A549 (cell line): ENCODE data around the gene IER2. TPM values are rescaled to one million over a fixed set of nuclear protein-coding genes. Genes with fewer than 3 reads are reported as not detected.

Experiments
- ATAC-seq, 2 experiments: fragments of 200-7000 bp in 1 of 2; fragments of >200 bp in 1 of 2; cut with Nextera tagmentation in 1 of 2; cut with Tn5 transposase in 1 of 2; 3 replicates each; pipeline versions ENCODE4 v1.8.0 to v1.9.1; 2018 to 2020; ENCODE audit warnings: mild to moderate bottlenecking in 1 of 2, moderate library complexity in 1 of 2
- CTCF ChIA-PET: fragments of 300-600 bp; sonication (Branson Sonifier 250); formaldehyde crosslinking; extraction: SDS; loops from one replicate; lab custom pipeline; 2021; ENCODE audit warnings: antibody characterized with exemption, inconsistent platforms; lab: Yijun Ruan, JAX
- POLR2A ChIA-PET: fragments of 350-600 bp; formaldehyde crosslinking; extraction: SDS; loops from one replicate; lab custom pipeline; 2021; ENCODE audit warnings: antibody characterized with exemption, inconsistent platforms; lab: Yijun Ruan, JAX
- DNase-seq, 2 experiments: peaks; one replicate each; pipeline versions ENCODE4 v3.0.0 to v3.0.0-alpha.2; 2011 to 2016; ENCODE audit warnings: low read depth in 1 of 2, low spot score in 1 of 2
- FAIRE-seq: peaks from 2 replicates; lab custom pipeline; 2011; peaks lifted over from hg19 to GRCh38; lab: Jason Lieb, UNC
- H3K27ac ChIP-seq, 2 experiments: fragments of >200 bp; sonication (Bioruptor Twin); formaldehyde crosslinking; 3 replicates each; pipeline ENCODE4 v1.5.1; 2016 to 2017
- H3K4me1 ChIP-seq: fragments of >200 bp; sonication (Bioruptor Twin); formaldehyde crosslinking; 3 replicates; pipeline ENCODE4 v1.6.1; 2016
- H3K4me2 ChIP-seq: fragments of >200 bp; sonication (Bioruptor Twin); formaldehyde crosslinking; 3 replicates; pipeline ENCODE4 v1.6.1; 2016
- H3K4me3 ChIP-seq: fragments of >200 bp; sonication (Bioruptor Twin); formaldehyde crosslinking; 3 replicates; pipeline ENCODE4 v1.5.1; 2016
- H3K9me3 ChIP-seq: fragments of >200 bp; sonication (Bioruptor Twin); formaldehyde crosslinking; 3 replicates; pipeline ENCODE4 v1.6.1; 2016
- ATOH8 ChIP-seq: fragments of 250-450 bp; sonication (Bioruptor Pico); IDR thresholded peaks from 2 replicates; pipeline ENCODE4 v1.5.0; 2020; ENCODE audit warnings: low read depth, mild to moderate bottlenecking, moderate library complexity
- BHLHE40 ChIP-seq: IDR thresholded peaks from 2 replicates; pipeline ENCODE4 v1.6.1; 2012; ENCODE audit warnings: low read depth, low read length, inconsistent platforms
- CEBPB ChIP-seq, 2 experiments: fragments of >200 bp in 1 of 2; sonication (Bioruptor Twin) in 1 of 2; formaldehyde crosslinking in 1 of 2; IDR thresholded peaks; 2 replicates each; pipeline ENCODE4 v1.6.1; 2012 to 2016
- CHD4 ChIP-seq: fragments of 200-600 bp; sonication (generic); IDR thresholded peaks from 2 replicates; pipeline ENCODE4 v1.6.1; 2016; ENCODE audit warnings: antibody characterized with exemption, mild to moderate bottlenecking, borderline replicate concordance
- EHF ChIP-seq: fragments of 250-450 bp; sonication (Bioruptor Pico); IDR thresholded peaks from 2 replicates; pipeline ENCODE4 v1.5.0; 2020; ENCODE audit warnings: mild to moderate bottlenecking
- EHMT2 ChIP-seq: fragments of 200-600 bp; sonication (generic); IDR thresholded peaks from 2 replicates; pipeline ENCODE4 v1.6.1; 2016; ENCODE audit warnings: antibody characterized with exemption, low read depth, mild to moderate bottlenecking, moderate library complexity
- ESRRA ChIP-seq: fragments of 150-350 bp; IDR thresholded peaks from 2 replicates; pipeline ENCODE4 v1.6.1; 2014; ENCODE audit warnings: mild to moderate bottlenecking, low read length, borderline replicate concordance
- HEYL ChIP-seq: fragments of 250-450 bp; sonication (Bioruptor Pico); IDR thresholded peaks from 2 replicates; pipeline ENCODE4 v1.8.0; 2021; ENCODE audit warnings: mild to moderate bottlenecking, moderate library complexity
- HMGXB4 ChIP-seq: fragments of 250-450 bp; sonication (Bioruptor Pico); IDR thresholded peaks from 2 replicates; pipeline ENCODE4 v1.5.0; 2021; ENCODE audit warnings: mild to moderate bottlenecking, moderate library complexity, borderline replicate concordance
- HOXA7 ChIP-seq: fragments of 250-450 bp; sonication (Bioruptor Pico); IDR thresholded peaks from 2 replicates; pipeline ENCODE4 v1.5.0; 2020; ENCODE audit warnings: mild to moderate bottlenecking, moderate library complexity
- HOXB13 ChIP-seq: fragments of 250-450 bp; sonication (Bioruptor Pico); IDR thresholded peaks from 2 replicates; pipeline ENCODE4 v1.5.0; 2020; ENCODE audit warnings: low read depth, mild to moderate bottlenecking, moderate library complexity
- HOXB5 ChIP-seq: fragments of 250-450 bp; sonication (Bioruptor Pico); IDR thresholded peaks from 2 replicates; pipeline ENCODE4 v1.5.0; 2020; ENCODE audit warnings: mild to moderate bottlenecking, moderate library complexity
- JUN ChIP-seq, 2 experiments: fragments of >200 bp; sonication (Bioruptor Twin); formaldehyde crosslinking; IDR thresholded peaks; 2 replicates in 1 of 2; 3 replicates in 1 of 2; pipeline ENCODE4 v1.6.1; 2016 to 2017
- JUNB ChIP-seq: fragments of >200 bp; sonication (Bioruptor Twin); formaldehyde crosslinking; IDR thresholded peaks from 2 replicates; pipeline ENCODE4 v1.6.1; 2016
- KDM1A ChIP-seq: fragments of 200-600 bp; sonication (generic); IDR thresholded peaks from 2 replicates; pipeline ENCODE4 v1.6.1; 2016; ENCODE audit warnings: low read depth, mild to moderate bottlenecking
- MAFK ChIP-seq: fragments of 450-650 bp; IDR thresholded peaks from 2 replicates; pipeline ENCODE4 v1.6.1; 2014; ENCODE audit not compliant: partially characterized antibody
- MAX ChIP-seq: IDR thresholded peaks from 2 replicates; pipeline ENCODE4 v1.6.1; 2012
- NFE2L2 ChIP-seq: fragments of 150-350 bp; conservative IDR thresholded peaks from 2 replicates; pipeline ENCODE4 v1.6.1; 2014; ENCODE audit warnings: low read length
- NPAS2 ChIP-seq: fragments of 250-450 bp; sonication (Bioruptor Pico); IDR thresholded peaks from 2 replicates; pipeline ENCODE4 v1.8.0; 2022; ENCODE audit warnings: mild to moderate bottlenecking, moderate library complexity, borderline replicate concordance
- NR3C1 ChIP-seq: fragments of >200 bp; sonication (Bioruptor Twin); formaldehyde crosslinking; IDR thresholded peaks from 3 replicates; pipeline ENCODE4 v1.6.1; 2017
- PBX3 ChIP-seq: IDR thresholded peaks from 2 replicates; pipeline ENCODE4 v1.6.1; 2012
- PHF8 ChIP-seq: fragments of 200-600 bp; sonication (generic); IDR thresholded peaks from 2 replicates; pipeline ENCODE4 v1.6.1; 2016; ENCODE audit warnings: low read depth, mild to moderate bottlenecking, antibody characterized with exemption, moderate library complexity, borderline replicate concordance
- POLR2AphosphoS2 ChIP-seq: conservative IDR thresholded peaks from 2 replicates; pipeline ENCODE4 v1.6.1; 2012; ENCODE audit warnings: low read length, improper control_type of control experiment, inconsistent platforms
- RARB ChIP-seq: fragments of 250-450 bp; sonication (Bioruptor Pico); IDR thresholded peaks from 2 replicates; pipeline ENCODE4 v1.8.0; 2021; ENCODE audit warnings: mild to moderate bottlenecking, moderate library complexity
- RCOR1 ChIP-seq: fragments of 150-350 bp; IDR thresholded peaks from 2 replicates; pipeline ENCODE4 v1.6.1; 2014; ENCODE audit warnings: antibody characterized with exemption, low read length, low read depth
- REST ChIP-seq: fragments of 200-600 bp; sonication (generic); IDR thresholded peaks from 2 replicates; pipeline ENCODE4 v1.6.1; 2016; ENCODE audit warnings: antibody characterized with exemption, mild to moderate bottlenecking, moderate library complexity
- RNF2 ChIP-seq: fragments of 200-600 bp; sonication (generic); IDR thresholded peaks from 2 replicates; pipeline ENCODE4 v1.6.1; 2016; ENCODE audit warnings: low read depth, mild to moderate bottlenecking, antibody characterized with exemption, moderate library complexity, borderline replicate concordance
- SREBF2 ChIP-seq: fragments of 450-650 bp; IDR thresholded peaks from 2 replicates; pipeline ENCODE4 v1.6.1; 2014; ENCODE audit warnings: mild to moderate bottlenecking, moderate library complexity
- TFCP2L1 ChIP-seq: fragments of 250-450 bp; sonication (Bioruptor Pico); IDR thresholded peaks from 2 replicates; pipeline ENCODE4 v1.5.0; 2021; ENCODE audit warnings: mild to moderate bottlenecking
- TP53 ChIP-seq: fragments of 250-450 bp; sonication (Bioruptor Pico); IDR thresholded peaks from 2 replicates; pipeline ENCODE4 v1.5.0; 2021; ENCODE audit warnings: mild to moderate bottlenecking, moderate library complexity
- ZC3H11A ChIP-seq: fragments of 450-650 bp; IDR thresholded peaks from 2 replicates; pipeline ENCODE4 v1.6.1; 2014; ENCODE audit warnings: antibody characterized with exemption, mild to moderate bottlenecking
- ZFP36 ChIP-seq: fragments of 450-650 bp; IDR thresholded peaks from 2 replicates; pipeline ENCODE4 v1.6.1; 2014; ENCODE audit warnings: borderline replicate concordance; ENCODE audit not compliant: partially characterized antibody
- ZSCAN20 ChIP-seq: fragments of 250-450 bp; sonication (Bioruptor Pico); IDR thresholded peaks from 2 replicates; pipeline ENCODE4 v1.8.0; 2022; ENCODE audit warnings: mild to moderate bottlenecking, moderate library complexity
- WGBS: methylation state at CpG from one replicate; pipeline ENCODE4 v1.1.6; 2017; ENCODE audit errors: missing lambda C conversion rate; 5-methylcytosine and 5-hydroxymethylcytosine counted together
- polyA minus RNA-seq: library from RNA; depleted of rRNA, polyadenylated mRNA; stranded (reverse); fragments of >200 nt; gene quantifications from 2 replicates; pipeline ENCODE4 v1.2.3, GENCODE V29; 2011; rRNA and poly(A)+ RNA removed
- polyA plus RNA-seq, 4 experiments: library from polyadenylated mRNA; depleted of rRNA in 3 of 4; stranded (reverse); fragments of >200 nt; fragmentation: RNase III in 1 of 4; extraction: RNeasy Plus Mini Kit Qiagen cat#74134 plus additional on column Dnase treatment in 1 of 4; gene quantifications; 2 replicates in 3 of 4; 3 replicates in 1 of 4; pipeline ENCODE4 v1.2.3, GENCODE V29; 2011 to 2017

IER2 gene
- polyA plus RNA-seq (2011; rRNA removed) (52.5 and 75.7 TPM in 2 replicates), polyA plus RNA-seq (2017; fragmentation: RNase III; extraction: RNeasy Plus Mini Kit Qiagen cat#74134 plus additional on column Dnase treatment) (35.9 to 39.9 TPM (median 36.7 TPM) in 3 replicates), polyA minus RNA-seq (16.9 and 26.4 TPM in 2 replicates)
- 137 and 174 TPM in 2 replicates for polyA plus RNA-seq (2012; cell fraction: cytosol; rRNA removed)
- polyA plus RNA-seq (2012; cell fraction: nucleus; rRNA removed): 300 and 360 TPM in 2 replicates

- H3K4me1 ChIP-seq: peaks cover 8% of the 10 kb centered on the region; the same call in 1 of the 3 replicates
- no peaks in the 10 kb centered on the region for H3K9me3 ChIP-seq
- ATAC-seq (peak; percentile 59 to 67), FAIRE-seq (no peak), DNase-seq (peak; percentile 82 to 94)
- ChIA-PET POLR2A (interaction anchor here (1.0 to 3.2 kb wide), 3 partner anchors 13 to 30 kb away, joined by 3 to 40 read pairs (median 25); no protein-coding TSS in a partner anchor), CTCF (interaction anchor here (0.6 to 2.5 kb wide), 13 partner anchors 13 to 185 kb away, joined by 3 to 12 read pairs (median 4); no protein-coding TSS in a partner anchor)
- peak within 1 kb of the TSS; percentile 98 for H3K4me2 ChIP-seq
- WGBS: 0% methylated on average over 14 of the region's 51 CpGs
- H3K27ac ChIP-seq: peak within 1 kb of the TSS; percentile 99 to 100
- H3K4me3 ChIP-seq: peak within 1 kb of the TSS; percentile 95
- no peak for TF ChIP-seq RARB (CRISPR knock-in tag)
- TF ChIP-seq KDM1A: no peak
- TF ChIP-seq MAX: peak; percentile 84
- no peak for TF ChIP-seq HMGXB4 (CRISPR knock-in tag)
- no peak for TF ChIP-seq NR3C1
- no peak for TF ChIP-seq EHMT2
- peak; percentile 8; the same call in 1 of the 2 replicates for TF ChIP-seq PHF8
- TF ChIP-seq RNF2: no peak
- no peak for TF ChIP-seq CEBPB (IDR thresholded peaks at IDR 0.05)
- TF ChIP-seq SREBF2: no peak
- no peak for TF ChIP-seq ZC3H11A
- no peak; the same call in 1 of the 2 replicates for TF ChIP-seq REST
- TF ChIP-seq HEYL: no peak
- no peak for TF ChIP-seq RCOR1
- TF ChIP-seq PBX3: no peak
- TF ChIP-seq ATOH8: no peak
- TF ChIP-seq ZSCAN20 (CRISPR knock-in tag): no peak
- no peak for TF ChIP-seq JUNB
- TF ChIP-seq MAFK: no peak
- TF ChIP-seq POLR2AphosphoS2: no peak
- 0 out of 2 replicates have a peak, but pooled peaks have one; percentile 8 for TF ChIP-seq TFCP2L1 (CRISPR knock-in tag)
- TF ChIP-seq TP53 (CRISPR knock-in tag): 0 out of 2 replicates have a peak, but pooled peaks have one; percentile 45
- no peak for TF ChIP-seq ESRRA
- TF ChIP-seq HOXB13 (CRISPR knock-in tag): no peak
- TF ChIP-seq CHD4: no peak
- no peak for TF ChIP-seq HOXA7 (CRISPR knock-in tag)
- no peak for TF ChIP-seq NPAS2 (CRISPR knock-in tag)
- no peak for TF ChIP-seq HOXB5 (CRISPR knock-in tag)
- TF ChIP-seq JUN (IDR thresholded peaks at IDR 0.05): peak; percentile 23 to 76; a peak in 3 of 5 replicates
- TF ChIP-seq ZFP36: no peak
- TF ChIP-seq BHLHE40: peak; percentile 87
- no peak for TF ChIP-seq EHF (CRISPR knock-in tag)
- TF ChIP-seq NFE2L2: no peak
These were observed at the start of gene IER2, which contains the start of gene STX10 for GRCh38 chr19:13150187-13150930. Gene IER2, plus strand, starts transcription at chr19:13150411. Its CDS starts 2,776 bp downstream, at chr19:13153187. Gene STX10, minus strand, starts transcription at chr19:13150375. Its CDS starts 202 bp downstream, at chr19:13150173.
